ENCODE data around the gene CKAP2L.

The CKAP2L gene

DNA sequence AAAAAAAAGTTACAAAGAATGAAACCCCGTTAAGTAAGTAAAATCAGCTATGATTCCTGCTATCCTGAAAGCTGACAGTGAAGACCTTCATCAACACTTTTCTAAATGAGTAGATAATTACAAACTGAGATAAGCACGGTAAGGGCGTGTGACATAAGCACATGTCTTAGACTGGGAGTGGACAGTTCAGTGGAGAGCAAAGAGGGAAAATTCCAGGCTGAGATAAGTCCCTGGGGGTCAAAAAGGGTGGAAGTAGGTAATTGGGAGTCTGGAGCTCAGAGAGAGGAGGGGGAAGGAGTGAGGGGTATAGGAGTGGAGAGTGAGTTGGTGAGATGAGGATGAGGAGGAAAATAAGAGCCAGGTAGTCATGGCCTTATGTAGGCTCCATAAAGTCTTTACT lies 24.2 kb upstream of the CKAP2L start:
- Histone ChIP-seq H2AFZ (ENCODE audit: low read length) (no peak overlapping the region), H3K4me3 (ENCODE audit: low read length, poor library complexity, severe bottlenecking) (no peak overlapping the region), H3F3A (ENCODE audit: low read depth) (no peaks in the 10 kb centered on the region), H3K9ac (ENCODE audit: low read depth, low read length, poor library complexity, severe bottlenecking) (no peak overlapping the region), H3K27me3 (ENCODE audit: insufficient read depth, low read length, poor library complexity, severe bottlenecking) (no peaks in the 10 kb centered on the region), H3K9me2 (replicated peaks; ENCODE audit: low read depth, low read length) (no peaks in the 10 kb centered on the region), H3K4me2 (ENCODE audit: low read depth, low read length, poor library complexity, severe bottlenecking) (no peak overlapping the region), H3K9me3 (ENCODE audit: insufficient read depth, low read depth, low read length) (no peaks in the 10 kb centered on the region), H3K36me3 (ENCODE audit: insufficient read depth, low read length) (no peaks in the 10 kb centered on the region), H3K79me2 (ENCODE audit: insufficient read depth, low read length) (no peaks in the 10 kb centered on the region), H3K4me1 (ENCODE audit: insufficient read depth, low read length, poor library complexity, severe bottlenecking) (no peaks in the 10 kb centered on the region), H4K20me1 (ENCODE audit: insufficient read depth, low read length, poor library complexity, severe bottlenecking) (no peaks in the 10 kb centered on the region)
- TF ChIP-seq CTCF (conservative IDR thresholded peaks at IDR 0.05; ENCODE audit: low read length): no peak

DNA sequence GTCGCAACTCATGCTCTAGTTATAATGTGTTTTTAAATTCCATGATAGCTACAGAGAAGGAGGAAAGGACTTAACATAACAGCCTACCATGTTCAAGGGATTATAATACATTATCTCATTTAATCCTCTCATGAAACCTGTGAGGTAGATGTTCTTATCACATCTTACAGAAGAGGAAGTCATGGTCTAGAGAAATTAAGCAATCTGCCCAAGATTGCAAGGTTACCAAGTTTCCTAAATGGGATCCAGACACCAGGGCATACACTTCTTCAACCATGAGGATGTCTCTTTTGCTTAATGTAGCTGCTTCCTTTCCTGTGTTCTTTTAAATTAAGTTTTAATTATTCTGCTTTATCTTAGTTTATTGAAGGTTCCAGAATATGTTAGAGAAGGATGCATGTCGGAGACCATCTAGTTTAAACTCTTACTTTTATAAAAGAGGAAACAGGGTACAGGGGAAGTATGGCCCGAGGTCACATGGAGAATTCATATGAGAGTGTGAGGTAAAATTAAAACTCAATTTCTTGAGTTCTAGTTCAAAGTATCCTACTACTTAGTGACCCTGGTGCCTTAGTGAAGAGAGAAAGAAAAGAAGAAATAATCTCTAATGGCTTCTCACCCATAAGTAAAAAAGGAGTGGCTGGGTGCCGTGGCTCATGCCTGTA lies 23.5 kb upstream of the CKAP2L start:
- no peaks in the 10 kb centered on the region for H4K20me1 ChIP-seq (ENCODE audit: insufficient read depth, low read length, poor library complexity, severe bottlenecking)
- no peak overlapping the region for H3K9ac ChIP-seq (ENCODE audit: low read depth, low read length, poor library complexity, severe bottlenecking)
- H2AFZ ChIP-seq (ENCODE audit: low read length): no peak overlapping the region
- H3K4me3 ChIP-seq (ENCODE audit: low read length, poor library complexity, severe bottlenecking): no peak overlapping the region
- H3K36me3 ChIP-seq (ENCODE audit: insufficient read depth, low read length): no peaks in the 10 kb centered on the region
- H3K79me2 ChIP-seq (ENCODE audit: insufficient read depth, low read length): no peaks in the 10 kb centered on the region
- H3K27me3 ChIP-seq (ENCODE audit: insufficient read depth, low read length, poor library complexity, severe bottlenecking): no peaks in the 10 kb centered on the region
- H3F3A ChIP-seq (ENCODE audit: low read depth): no peaks in the 10 kb centered on the region
- TF ChIP-seq CTCF (conservative IDR thresholded peaks at IDR 0.05; ENCODE audit: low read length) (no peak), EZH2phosphoT487 (IDR thresholded peaks at IDR 0.05; ENCODE audit: borderline replicate concordance) (no peak)
- H3K9me3 ChIP-seq (ENCODE audit: insufficient read depth, low read depth, low read length): no peaks in the 10 kb centered on the region
- H3K4me2 ChIP-seq (ENCODE audit: low read depth, low read length, poor library complexity, severe bottlenecking): no peak overlapping the region
- no peaks in the 10 kb centered on the region for H3K4me1 ChIP-seq (ENCODE audit: insufficient read depth, low read length, poor library complexity, severe bottlenecking)
- H3K9me2 ChIP-seq (replicated peaks; ENCODE audit: low read depth, low read length): no peaks in the 10 kb centered on the region

DNA sequence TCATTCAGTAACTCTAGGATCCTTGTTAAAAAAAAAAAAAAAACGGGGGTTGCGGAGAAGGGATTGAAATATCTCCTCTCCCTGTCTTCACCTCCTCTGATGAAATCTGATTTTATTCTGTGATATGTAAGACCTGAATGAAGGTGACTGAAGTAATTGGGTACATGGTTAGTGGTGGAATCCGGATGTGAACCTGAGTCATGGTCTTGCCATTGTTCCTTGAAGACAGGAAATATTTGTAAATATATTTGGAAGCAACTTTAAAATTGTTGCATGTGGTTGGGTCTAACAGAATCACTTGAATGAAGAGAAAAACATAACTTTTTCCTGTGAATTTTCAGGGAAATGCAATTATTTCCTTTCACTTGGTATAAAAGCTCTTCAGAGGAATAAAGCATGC lies 22.9 kb upstream of the CKAP2L start:
- Histone ChIP-seq H3K4me1 (ENCODE audit: insufficient read depth, low read length, poor library complexity, severe bottlenecking) (no peaks in the 10 kb centered on the region), H4K20me1 (ENCODE audit: insufficient read depth, low read length, poor library complexity, severe bottlenecking) (no peaks in the 10 kb centered on the region)

More for the DNA sequence above, 22.9 kb upstream of the CKAP2L start:
- Histone ChIP-seq H3F3A (ENCODE audit: low read depth) (no peaks in the 10 kb centered on the region), H3K9ac (ENCODE audit: low read depth, low read length, poor library complexity, severe bottlenecking) (no peak overlapping the region), H3K36me3 (ENCODE audit: insufficient read depth, low read length) (no peaks in the 10 kb centered on the region), H3K9me3 (ENCODE audit: insufficient read depth, low read depth, low read length) (no peaks in the 10 kb centered on the region), H3K4me3 (ENCODE audit: low read length, poor library complexity, severe bottlenecking) (no peak overlapping the region), H3K9me2 (replicated peaks; ENCODE audit: low read depth, low read length) (no peaks in the 10 kb centered on the region), H3K27me3 (ENCODE audit: insufficient read depth, low read length, poor library complexity, severe bottlenecking) (no peaks in the 10 kb centered on the region), H3K4me2 (ENCODE audit: low read depth, low read length, poor library complexity, severe bottlenecking) (no peak overlapping the region), H2AFZ (ENCODE audit: low read length) (no peak overlapping the region), H3K79me2 (ENCODE audit: insufficient read depth, low read length) (no peaks in the 10 kb centered on the region)
- TF ChIP-seq EZH2phosphoT487 (IDR thresholded peaks at IDR 0.05; ENCODE audit: borderline replicate concordance) (no peak), CTCF (conservative IDR thresholded peaks at IDR 0.05; ENCODE audit: low read length) (no peak)

Measured in Loucy (cell line).